ENCODE data around the gene NAA50. TPM values are rescaled to one million over a fixed set of nuclear protein-coding genes. Genes with fewer than 3 reads are reported as not detected.

The NAA50 gene
- total and polyA plus RNA-seq, 2 experiments from 2014 or later: 64.3 to 124 TPM

- Histone ChIP-seq H3K4me1 (ENCODE audit: insufficient read depth) (no peaks in the 10 kb centered on the region), H3K27me3 (no peaks in the 10 kb centered on the region), H4K20me1 (ENCODE audit: insufficient read depth, poor library complexity, severe bottlenecking) (no peaks in the 10 kb centered on the region), H3K27ac (no peak overlapping the region), H3K4me2 (no peak overlapping the region), H3K79me2 (peaks cover 63% of the 10 kb centered on the region), H3K9me3 (ENCODE audit: low read depth) (peaks cover 8% of the 10 kb centered on the region), H2AFZ (no peak overlapping the region), H3K36me3 (replicated peaks; ENCODE audit: insufficient read depth, low read depth) (no peaks in the 10 kb centered on the region), H3K4me3 (no peak overlapping the region), H3K9me2 (replicated peaks; ENCODE audit: insufficient read depth) (no peaks in the 10 kb centered on the region)
- no peak for TF ChIP-seq EZH2phosphoT487 (IDR thresholded peaks at IDR 0.05; ENCODE audit: low read depth, severe bottlenecking, unreplicated experiment)
- TF ChIP-seq CTCF (IDR thresholded peaks at IDR 0.05; ENCODE audit: poor library complexity): no peak
- TF ChIP-seq EZH2 (IDR thresholded peaks at IDR 0.05; ENCODE audit: borderline replicate concordance): no peak
- DNase-seq (ENCODE audit: low spot score): no peak
- 96% methylated on average over 3 of the region's 3 CpGs for WGBS (ENCODE audit: low lambda C conversion rate, missing lambda C conversion rate)
These were observed 61.7 kb downstream of the NAA50 start for GRCh38 chr3:113684271-113684819.

- no peak overlapping the region for H2AFZ ChIP-seq
- H4K20me1 ChIP-seq (ENCODE audit: insufficient read depth, poor library complexity, severe bottlenecking): no peaks in the 10 kb centered on the region
- DNase-seq (ENCODE audit: low spot score): no peak
- no peaks in the 10 kb centered on the region for H3K36me3 ChIP-seq (replicated peaks; ENCODE audit: insufficient read depth, low read depth)
- WGBS (ENCODE audit: low lambda C conversion rate, missing lambda C conversion rate): 98% methylated on average over 4 of the region's 4 CpGs
- H3K27ac ChIP-seq: no peak overlapping the region
- no peak for TF ChIP-seq CTCF (IDR thresholded peaks at IDR 0.05; ENCODE audit: poor library complexity)
- TF ChIP-seq EZH2 (IDR thresholded peaks at IDR 0.05; ENCODE audit: borderline replicate concordance): no peak
- TF ChIP-seq EZH2phosphoT487 (IDR thresholded peaks at IDR 0.05; ENCODE audit: low read depth, severe bottlenecking, unreplicated experiment): no peak
- no peak overlapping the region for H3K4me2 ChIP-seq
- no peaks in the 10 kb centered on the region for H3K9me3 ChIP-seq (ENCODE audit: low read depth)
- H3K79me2 ChIP-seq: peaks cover 29% of the 10 kb centered on the region
- no peaks in the 10 kb centered on the region for H3K9me2 ChIP-seq (replicated peaks; ENCODE audit: insufficient read depth)
- H3K27me3 ChIP-seq: no peaks in the 10 kb centered on the region
- H3K4me1 ChIP-seq (ENCODE audit: insufficient read depth): no peaks in the 10 kb centered on the region
- H3K4me3 ChIP-seq: no peak overlapping the region
These were observed 67.3 kb downstream of the NAA50 start for GRCh38 chr3:113678773-113679172.

GRCh38 chr3:113677737-113678136 is 68.3 kb downstream of the NAA50 start:
- Histone ChIP-seq H3K4me1 (ENCODE audit: insufficient read depth) (no peaks in the 10 kb centered on the region), H2AFZ (no peak overlapping the region), H3K9me2 (replicated peaks; ENCODE audit: insufficient read depth) (no peaks in the 10 kb centered on the region), H4K20me1 (ENCODE audit: insufficient read depth, poor library complexity, severe bottlenecking) (no peaks in the 10 kb centered on the region), H3K27ac (no peak overlapping the region), H3K4me2 (no peak overlapping the region), H3K27me3 (no peaks in the 10 kb centered on the region), H3K79me2 (peaks cover 25% of the 10 kb centered on the region), H3K4me3 (no peak overlapping the region), H3K9me3 (ENCODE audit: low read depth) (no peaks in the 10 kb centered on the region), H3K36me3 (replicated peaks; ENCODE audit: insufficient read depth, low read depth) (no peaks in the 10 kb centered on the region)
- DNase-seq (ENCODE audit: low spot score): no peak
- WGBS (ENCODE audit: low lambda C conversion rate, missing lambda C conversion rate): 67% methylated on average over 1 of the region's 1 CpG
- TF ChIP-seq EZH2 (IDR thresholded peaks at IDR 0.05; ENCODE audit: borderline replicate concordance): no peak
- TF ChIP-seq CTCF (IDR thresholded peaks at IDR 0.05; ENCODE audit: poor library complexity): no peak
- TF ChIP-seq EZH2phosphoT487 (IDR thresholded peaks at IDR 0.05; ENCODE audit: low read depth, severe bottlenecking, unreplicated experiment): no peak
